Epithelial cell of proximal tubule (primary cell): Measurements from ENCODE around the gene AADAT. TPM values are rescaled to one million over a fixed set of nuclear protein-coding genes. Genes with fewer than 3 reads are reported as not detected.
"Not testable (repeated sequence)": the region's sequence is repeated elsewhere in the genome, so short reads cannot be mapped to it uniquely, and the experiment has no call there.

ENCODE experiments used
- DNase-seq: peaks from one replicate; pipeline ENCODE4 v3.0.0-alpha.2; 2011; ENCODE audit warnings: low read depth
- H3K4me3 ChIP-seq: 2 replicates; pipeline ENCODE4 v1.5.1; 2011; ENCODE audit warnings: low read depth, mild to moderate bottlenecking, low read length
- CTCF ChIP-seq: conservative IDR thresholded peaks from 2 replicates; pipeline ENCODE4 v1.5.1; 2012; ENCODE audit warnings: low read depth, mild to moderate bottlenecking, low read length
- total RNA-seq: library from RNA; depleted of rRNA; stranded (reverse); fragments of >200 nt; gene quantifications from 2 replicates; pipeline ENCODE4 v1.2.3, GENCODE V29; 2015

The AADAT gene
- total RNA-seq, 1 donor from 2014 or later, result 17.4 TPM

- TF ChIP-seq CTCF, result no peak
- DNase-seq, result no peak
- H3K4me3 ChIP-seq, result no peak overlapping the region
Observed at GRCh38 chr4:170110285-170110672, 20.5 kb upstream of the AADAT start.

- TF ChIP-seq CTCF, result no peak
- H3K4me3 ChIP-seq, result no peak overlapping the region
- no peak for DNase-seq
Observed at GRCh38 chr4:170109586-170110284, 20.0 kb upstream of the AADAT start.

GRCh38 chr4:170106900-170107299 lies 17.1 kb upstream of the AADAT start:
- no peak for TF ChIP-seq CTCF
- H3K4me3 ChIP-seq, result no peak overlapping the region
- no peak for DNase-seq

- H3K4me3 ChIP-seq, result no peak overlapping the region
- no peak for DNase-seq
- no peak for TF ChIP-seq CTCF
Observed at GRCh38 chr4:170102426-170102825, 12.7 kb upstream of the AADAT start.

GRCh38 chr4:170098171-170098570 lies 8.4 kb upstream of the AADAT start:
- not testable (repeated sequence) for H3K4me3 ChIP-seq, DNase-seq

GRCh38 chr4:170097681-170098080 lies 7.9 kb upstream of the AADAT start:
- no peak for TF ChIP-seq CTCF
- H3K4me3 ChIP-seq, result no peak overlapping the region
- no peak for DNase-seq

GRCh38 chr4:170093973-170094535 lies 4.3 kb upstream of the AADAT start:
- H3K4me3 ChIP-seq, result no peak overlapping the region
- no peak for TF ChIP-seq CTCF
- DNase-seq, result no peak
